Measurements from ENCODE around the gene OGT. TPM values are rescaled to one million over a fixed set of nuclear protein-coding genes. Genes with fewer than 3 reads are reported as not detected.
"Not testable (repeated sequence)": the region's sequence is repeated elsewhere in the genome, so short reads cannot be mapped to it uniquely, and the experiment has no call there.

OGT gene
- total RNA-seq, 1 donor from 2014 or later: 210 TPM

- H3K36me3 Mint-ChIP-seq (ENCODE audit: unreplicated experiment): peaks cover 55% of the 10 kb centered on the region
- TF ChIP-seq, protein P1, sequence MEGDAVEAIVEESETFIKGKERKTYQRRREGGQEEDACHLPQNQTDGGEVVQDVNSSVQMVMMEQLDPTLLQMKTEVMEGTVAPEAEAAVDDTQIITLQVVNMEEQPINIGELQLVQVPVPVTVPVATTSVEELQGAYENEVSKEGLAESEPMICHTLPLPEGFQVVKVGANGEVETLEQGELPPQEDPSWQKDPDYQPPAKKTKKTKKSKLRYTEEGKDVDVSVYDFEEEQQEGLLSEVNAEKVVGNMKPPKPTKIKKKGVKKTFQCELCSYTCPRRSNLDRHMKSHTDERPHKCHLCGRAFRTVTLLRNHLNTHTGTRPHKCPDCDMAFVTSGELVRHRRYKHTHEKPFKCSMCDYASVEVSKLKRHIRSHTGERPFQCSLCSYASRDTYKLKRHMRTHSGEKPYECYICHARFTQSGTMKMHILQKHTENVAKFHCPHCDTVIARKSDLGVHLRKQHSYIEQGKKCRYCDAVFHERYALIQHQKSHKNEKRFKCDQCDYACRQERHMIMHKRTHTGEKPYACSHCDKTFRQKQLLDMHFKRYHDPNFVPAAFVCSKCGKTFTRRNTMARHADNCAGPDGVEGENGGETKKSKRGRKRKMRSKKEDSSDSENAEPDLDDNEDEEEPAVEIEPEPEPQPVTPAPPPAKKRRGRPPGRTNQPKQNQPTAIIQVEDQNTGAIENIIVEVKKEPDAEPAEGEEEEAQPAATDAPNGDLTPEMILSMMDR (IDR thresholded peaks at IDR 0.05): no peak
- peaks cover 16% of the 10 kb centered on the region for H3K9me3 Mint-ChIP-seq (ENCODE audit: unreplicated experiment)
Observed at GRCh38 chrX:71604796-71605568, 72.1 kb downstream of the OGT start.

GRCh38 chrX:71606536-71607216 is 73.8 kb downstream of the OGT start:
- H3K27ac Mint-ChIP-seq (ENCODE audit: unreplicated experiment): no peak overlapping the region
- H3K27me3 Mint-ChIP-seq (ENCODE audit: unreplicated experiment): no peaks in the 10 kb centered on the region
- H3K4me1 Mint-ChIP-seq (ENCODE audit: unreplicated experiment): no peaks in the 10 kb centered on the region
- no peak for DNase-seq (ENCODE audit: extremely low spot score, unreplicated experiment)
- H3K4me3 Mint-ChIP-seq (ENCODE audit: unreplicated experiment): no peak overlapping the region
- peaks cover 16% of the 10 kb centered on the region for H3K9me3 Mint-ChIP-seq (ENCODE audit: unreplicated experiment)
- peaks cover 61% of the 10 kb centered on the region for H3K36me3 Mint-ChIP-seq (ENCODE audit: unreplicated experiment)
- TF ChIP-seq, protein P1 (IDR thresholded peaks at IDR 0.05): no peak

More at GRCh38 chrX:71604796-71605568, 72.1 kb downstream of the OGT start:
- Mint-ChIP-seq H3K27ac (ENCODE audit: unreplicated experiment) (no peak overlapping the region), H3K4me1 (ENCODE audit: unreplicated experiment) (no peaks in the 10 kb centered on the region), H3K4me3 (ENCODE audit: unreplicated experiment) (no peak overlapping the region), H3K27me3 (ENCODE audit: unreplicated experiment) (no peaks in the 10 kb centered on the region)
- no peak for DNase-seq (ENCODE audit: extremely low spot score, unreplicated experiment)

DNA sequence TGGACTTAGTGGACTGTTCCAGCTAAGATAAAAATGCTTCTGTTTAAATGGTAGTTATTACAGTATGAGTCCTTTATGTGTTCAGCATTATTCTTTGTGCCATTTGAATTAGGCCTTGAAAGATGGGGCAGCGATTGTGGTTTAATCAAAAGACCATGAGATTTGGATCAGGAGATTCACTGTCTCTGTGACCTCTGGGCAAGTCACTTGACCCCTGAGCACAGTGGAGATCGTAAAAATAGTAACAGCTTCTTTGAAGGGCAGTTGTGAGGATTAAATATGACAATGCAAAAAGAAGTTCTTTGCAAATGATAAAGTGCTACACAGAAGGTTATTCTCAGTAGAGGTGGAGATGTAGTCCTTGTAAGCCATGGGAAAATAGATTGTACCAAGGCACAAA is 74.6 kb downstream of the OGT start:
- Mint-ChIP-seq H3K4me3 (ENCODE audit: unreplicated experiment) (no peak overlapping the region), H3K9me3 (ENCODE audit: unreplicated experiment) (peaks cover 15% of the 10 kb centered on the region), H3K27ac (ENCODE audit: unreplicated experiment) (no peak overlapping the region), H3K36me3 (ENCODE audit: unreplicated experiment) (peaks cover 58% of the 10 kb centered on the region), H3K4me1 (ENCODE audit: unreplicated experiment) (no peaks in the 10 kb centered on the region), H3K27me3 (ENCODE audit: unreplicated experiment) (no peaks in the 10 kb centered on the region)
- DNase-seq (ENCODE audit: extremely low spot score, unreplicated experiment): no peak
- TF ChIP-seq, protein P1 (IDR thresholded peaks at IDR 0.05): no peak

DNA sequence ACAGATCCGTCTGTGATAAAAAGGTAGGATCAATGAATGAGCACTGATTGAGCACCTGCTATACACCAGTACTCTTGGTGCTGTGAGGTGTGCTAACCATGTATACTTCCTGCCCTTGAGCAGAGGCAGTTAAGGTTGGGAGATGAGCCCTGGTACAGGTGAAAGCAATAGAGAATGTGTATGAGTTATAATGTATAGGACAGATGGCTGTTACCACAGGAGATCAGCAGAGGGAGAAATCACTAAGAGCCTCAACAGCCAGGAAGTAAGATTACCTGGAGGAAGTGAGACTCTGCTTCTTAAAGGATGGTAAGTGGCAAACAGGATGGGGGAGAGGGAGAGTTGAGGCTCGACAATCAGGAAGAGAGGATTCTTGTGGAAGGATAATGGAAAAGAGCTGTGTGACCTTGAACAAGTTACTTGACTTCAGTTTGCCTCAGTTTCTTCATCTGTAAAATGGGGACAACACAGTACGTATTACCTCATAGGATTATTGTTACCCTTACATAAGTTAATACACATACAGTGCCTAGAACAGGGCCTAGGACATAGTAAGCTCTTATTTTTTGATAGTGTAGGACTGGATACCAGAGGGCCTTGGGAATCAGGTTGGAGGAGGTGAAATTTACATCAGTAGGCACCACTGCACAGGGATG is 76.3 kb downstream of the OGT start:
- Mint-ChIP-seq H3K27ac (ENCODE audit: unreplicated experiment) (no peak overlapping the region), H3K36me3 (ENCODE audit: unreplicated experiment) (peaks cover 56% of the 10 kb centered on the region), H3K27me3 (ENCODE audit: unreplicated experiment) (no peaks in the 10 kb centered on the region), H3K9me3 (ENCODE audit: unreplicated experiment) (peaks cover 4% of the 10 kb centered on the region), H3K4me3 (ENCODE audit: unreplicated experiment) (no peak overlapping the region), H3K4me1 (ENCODE audit: unreplicated experiment) (no peaks in the 10 kb centered on the region)
- no peak for DNase-seq (ENCODE audit: extremely low spot score, unreplicated experiment)
- TF ChIP-seq, protein P1 (IDR thresholded peaks at IDR 0.05): no peak

- H3K4me3 Mint-ChIP-seq (ENCODE audit: unreplicated experiment); H3K4me1 Mint-ChIP-seq (ENCODE audit: unreplicated experiment); H3K9me3 Mint-ChIP-seq (ENCODE audit: unreplicated experiment); H3K27me3 Mint-ChIP-seq (ENCODE audit: unreplicated experiment); DNase-seq (ENCODE audit: extremely low spot score, unreplicated experiment); H3K27ac Mint-ChIP-seq (ENCODE audit: unreplicated experiment): not testable (repeated sequence)
- peaks cover 51% of the 10 kb centered on the region for H3K36me3 Mint-ChIP-seq (ENCODE audit: unreplicated experiment)
Observed at GRCh38 chrX:71611736-71612135, 78.8 kb downstream of the OGT start.

Measured in osteocyte (in vitro differentiated cells).